SK-N-SH (cell line): ENCODE measurements around the gene CACNA2D3. TPM values are rescaled to one million over a fixed set of nuclear protein-coding genes. Genes with fewer than 3 reads are reported as not detected.

ENCODE experiments used
- CHD2 ChIP-seq: fragments of 150-350 bp; IDR thresholded peaks from 2 replicates; pipeline ENCODE4 v1.6.1; 2018; ENCODE audit warnings: low read length; ENCODE audit not compliant: partially characterized antibody
- FOXJ3 ChIP-seq: sonication (generic); formaldehyde crosslinking; IDR thresholded peaks from 2 replicates; pipeline ENCODE4 v1.5.1; 2020; ENCODE audit warnings: mild to moderate bottlenecking, missing genetic modification reagents
- FOXM1 ChIP-seq: IDR thresholded peaks from 2 replicates; pipeline ENCODE4 v1.4.0; 2012; ENCODE audit warnings: low read depth, mild to moderate bottlenecking
- GABPA ChIP-seq: IDR thresholded peaks from 2 replicates; pipeline ENCODE4 v1.4.0; 2012; ENCODE audit warnings: low read depth, mild to moderate bottlenecking
- IRF3 ChIP-seq: fragments of 150-350 bp; IDR thresholded peaks from 2 replicates; pipeline ENCODE4 v1.6.1; 2016; ENCODE audit warnings: mild to moderate bottlenecking, low read depth, low read length
- MEF2A ChIP-seq: IDR thresholded peaks from 2 replicates; pipeline ENCODE4 v1.4.0; 2012; ENCODE audit warnings: low read depth, borderline replicate concordance
- PBX3 ChIP-seq: IDR thresholded peaks from 2 replicates; pipeline ENCODE4; 2012
- POLR2AphosphoS5 ChIP-seq: IDR thresholded peaks from 2 replicates; pipeline ENCODE4 v1.6.1; 2012; ENCODE audit warnings: low read depth, low read length
- RCOR1 ChIP-seq: fragments of 150-350 bp; IDR thresholded peaks from 2 replicates; pipeline ENCODE4 v1.6.1; 2017; ENCODE audit warnings: antibody characterized with exemption, low read length
- REST ChIP-seq: IDR thresholded peaks from 2 replicates; pipeline ENCODE4 v1.6.1; 2012; ENCODE audit warnings: mild to moderate bottlenecking, low read depth, low read length, moderate library complexity
- SIN3A ChIP-seq: IDR thresholded peaks from 2 replicates; pipeline ENCODE4 v1.6.1; 2012; ENCODE audit warnings: low read depth, mild to moderate bottlenecking, low read length, moderate library complexity, borderline replicate concordance
- SMC3 ChIP-seq: IDR thresholded peaks from 2 replicates; pipeline ENCODE4 v1.6.1; 2012; ENCODE audit warnings: low read depth, low read length, improper control_type of control experiment
- TAF1 ChIP-seq: IDR thresholded peaks from 2 replicates; pipeline ENCODE4 v1.6.1; 2012; ENCODE audit warnings: low read depth, mild to moderate bottlenecking, low read length, moderate library complexity, borderline replicate concordance
- TCF12 ChIP-seq: IDR thresholded peaks from 2 replicates; pipeline ENCODE4 v1.4.0; 2012
- USF1 ChIP-seq: IDR thresholded peaks from 2 replicates; pipeline ENCODE4 v1.4.0; 2012; ENCODE audit warnings: low read depth, borderline replicate concordance
- ZBTB33 ChIP-seq: IDR thresholded peaks from 2 replicates; pipeline ENCODE4 v1.4.0; 2012; ENCODE audit warnings: low read depth, borderline replicate concordance
- polyA plus RNA-seq, 3 experiments: library from polyadenylated mRNA; depleted of rRNA; stranded (reverse); fragments of >200 nt; gene quantifications; 2 replicates each; pipeline ENCODE4 v1.2.3, GENCODE V29; 2012

CACNA2D3 gene
- polyA plus RNA-seq, 1 of the 3 experiments (the other 2 are of a cell fraction) = 0.15 TPM

GRCh38 chr3:54897028-54897711, 774.8 kb downstream of the CACNA2D3 start (continued):
- peak; percentile 43; the same call in 1 of the 2 replicates for TF ChIP-seq FOXM1
- no peak for TF ChIP-seq TAF1
- peak; percentile 81 for TF ChIP-seq PBX3
- no peak for TF ChIP-seq SMC3
- TF ChIP-seq POLR2AphosphoS5 = no peak; the same call in 1 of the 2 replicates
- TF ChIP-seq SIN3A = peak; percentile 88
- TF ChIP-seq MEF2A = peak; percentile 67
- no peak for TF ChIP-seq CHD2
- TF ChIP-seq IRF3 = no peak
- peak; percentile 82 for TF ChIP-seq TCF12
- no peak for TF ChIP-seq FOXJ3
- TF ChIP-seq GABPA = no peak
- no peak for TF ChIP-seq ZBTB33
- no peak for TF ChIP-seq USF1
- TF ChIP-seq RCOR1 = no peak
- no peak for TF ChIP-seq REST
